CD8-positive, alpha-beta memory T cell (primary cell): ENCODE data around the gene FBXW11. TPM values are rescaled to one million over a fixed set of nuclear protein-coding genes. Genes with fewer than 3 reads are reported as not detected.

Experiments
- CTCF ChIA-PET: fragments of 350-600 bp; sonication (Branson Sonifier 250); formaldehyde crosslinking; loops from one replicate; lab custom pipeline; 2021; ENCODE audit warnings: antibody characterized with exemption; lab: Charles Lee
- POLR2A ChIA-PET: fragments of 350-600 bp; sonication (Branson Sonifier 250); formaldehyde crosslinking; loops from one replicate; lab custom pipeline; 2021; ENCODE audit warnings: antibody characterized with exemption; lab: Charles Lee
- DNase-seq, 5 donors: peaks; one replicate each; pipeline versions ENCODE4 v3.0.0 to v3.0.0-alpha.2; 2020 to 2022; ENCODE audit warnings: mixed read lengths in 1 of 5
- H3K27ac ChIP-seq: one replicate; pipeline ENCODE4 v1.7.0; 2013; ENCODE audit warnings: low read depth, mild to moderate bottlenecking, low read length, moderate library complexity
- H3K27me3 ChIP-seq: 2 replicates; pipeline ENCODE4 v1.7.0; 2013; ENCODE audit warnings: low read length, mild to moderate bottlenecking; ENCODE audit not compliant: insufficient read depth, poor library complexity, severe bottlenecking
- H3K36me3 ChIP-seq: 2 replicates; pipeline ENCODE4 v1.7.0; 2013; ENCODE audit warnings: mild to moderate bottlenecking, low read length, moderate library complexity; ENCODE audit not compliant: insufficient read depth
- H3K4me1 ChIP-seq: 2 replicates; pipeline ENCODE4 v1.7.0; 2013; ENCODE audit warnings: mild to moderate bottlenecking, low read length, moderate library complexity; ENCODE audit not compliant: insufficient read depth
- H3K4me3 ChIP-seq: 2 replicates; pipeline ENCODE4 v1.7.0; 2013; ENCODE audit warnings: mild to moderate bottlenecking, low read length
- H3K9me3 ChIP-seq: 2 replicates; pipeline ENCODE4 v1.7.0; 2013; ENCODE audit warnings: mild to moderate bottlenecking, low read length
- H3K27ac Mint-ChIP-seq, 8 donors: one replicate each; pipeline ENCODE4 v1.8.0; 2020 to 2021; ENCODE audit warnings: mixed read lengths in 8 of 8, mild to moderate bottlenecking in 6 of 8, inconsistent platforms in 3 of 8, moderate library complexity in 3 of 8
- H3K27me3 Mint-ChIP-seq, 2 donors: one replicate each; pipeline ENCODE4 v1.8.0; 2020 to 2021; ENCODE audit warnings: mixed read lengths in 2 of 2, mild to moderate bottlenecking in 1 of 2, moderate library complexity in 1 of 2
- H3K36me3 Mint-ChIP-seq, 3 donors: one replicate each; pipeline ENCODE4 v1.8.0; 2020 to 2021; ENCODE audit warnings: mixed read lengths in 3 of 3, inconsistent platforms in 1 of 3, mild to moderate bottlenecking in 1 of 3
- H3K4me1 Mint-ChIP-seq, 3 donors: one replicate each; pipeline ENCODE4 v1.8.0; 2020 to 2021; ENCODE audit warnings: mixed read lengths in 3 of 3, inconsistent platforms in 1 of 3, mild to moderate bottlenecking in 1 of 3
- H3K4me3 Mint-ChIP-seq, 7 donors: one replicate each; pipeline ENCODE4 v1.8.0; 2020 to 2021; ENCODE audit warnings: mixed read lengths in 7 of 7, mild to moderate bottlenecking in 6 of 7, moderate library complexity in 4 of 7, inconsistent platforms in 2 of 7
- H3K9me3 Mint-ChIP-seq, 5 donors: one replicate each; pipeline ENCODE4 v1.8.0; 2020 to 2022; ENCODE audit warnings: mixed read lengths in 5 of 5, mild to moderate bottlenecking in 3 of 5, moderate library complexity in 2 of 5, inconsistent platforms in 1 of 5
- polyA plus RNA-seq: library from polyadenylated mRNA; unstranded; fragments of 300-500 nt; fragmentation: Illumina TruSeq; gene quantifications from one replicate; pipeline ENCODE4 v1.2.3, GENCODE V29; 2021
- total RNA-seq, 2 experiments: library from RNA; stranded (reverse); gene quantifications; one replicate each; pipeline ENCODE4 v1.2.3, GENCODE V29; 2021

The FBXW11 gene
- total and polyA plus RNA-seq, 3 experiments from 2014 or later: 25.8 to 46.9 (median 44.7) TPM

DNA sequence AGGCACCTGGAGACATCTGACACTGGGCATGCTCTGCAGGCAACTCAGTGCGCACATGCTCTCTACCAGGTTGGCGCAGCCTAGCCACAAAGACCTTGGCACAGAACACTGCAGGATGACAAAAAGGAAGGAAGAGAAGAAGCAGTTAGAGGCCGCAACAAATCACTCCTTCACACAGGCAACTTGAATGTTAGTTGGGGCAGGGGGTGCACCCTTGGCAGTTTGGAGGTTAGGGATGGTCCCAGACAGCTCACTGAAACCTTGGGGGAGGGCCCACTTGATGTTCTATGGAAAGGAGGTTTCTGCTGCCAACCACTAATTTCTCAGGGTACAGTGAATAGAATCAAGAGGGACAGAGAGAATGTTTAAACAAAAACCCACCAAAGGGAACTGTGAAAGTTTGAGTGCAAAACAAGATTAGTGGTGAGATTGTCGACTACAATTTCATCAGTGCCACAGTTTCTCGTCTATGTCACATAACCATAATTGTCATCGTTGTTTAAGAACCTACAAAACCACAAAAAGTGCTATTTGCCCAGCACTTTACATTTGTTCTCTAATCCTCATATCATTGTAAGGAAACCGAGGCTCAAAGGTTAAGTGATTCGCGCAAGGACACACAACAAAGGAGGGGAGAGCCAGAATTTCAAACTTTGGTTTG lies 48.7 kb downstream of the FBXW11 start:
- H3K27ac ChIP-seq: no peak overlapping the region
- H3K27ac Mint-ChIP-seq: peak overlapping the region; percentile 65 to 96 (median 86)
- CTCF ChIA-PET: no interaction called here

DNA sequence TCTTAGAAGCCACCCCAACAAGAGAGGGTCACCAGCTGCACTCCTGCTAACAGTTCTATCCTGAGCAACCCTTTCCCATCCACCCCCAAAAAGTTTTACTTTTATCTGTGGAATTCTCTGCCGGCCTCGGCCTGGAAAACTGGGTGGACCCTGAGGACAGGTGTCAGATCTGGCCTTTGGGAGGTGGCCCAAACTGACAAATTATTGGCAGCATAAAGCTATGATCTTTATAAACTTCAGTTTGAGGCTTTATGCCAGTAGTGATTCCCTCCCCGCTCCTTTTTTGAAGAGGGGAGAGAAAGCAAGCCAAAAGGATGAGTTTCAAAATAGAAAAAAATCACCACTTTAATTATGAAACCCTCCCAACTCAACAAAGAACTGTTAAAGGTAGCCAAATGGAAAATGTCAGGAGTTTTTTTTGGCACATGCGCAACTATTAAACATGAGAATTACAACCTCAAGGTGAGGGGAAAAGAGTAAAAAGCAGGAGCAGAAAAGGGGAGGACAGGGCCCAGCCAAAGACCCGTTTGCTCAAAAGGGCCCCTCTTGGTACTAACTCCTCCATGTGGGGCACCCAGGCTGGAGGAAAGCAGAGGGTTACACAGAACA lies 49.4 kb downstream of the FBXW11 start:
- no peaks in the 10 kb centered on the region for H3K27me3 ChIP-seq
- POLR2A ChIA-PET: no interaction called here
- no peaks in the 10 kb centered on the region for H3K9me3 ChIP-seq
- no peak overlapping the region for H3K4me3 ChIP-seq
- Mint-ChIP-seq H3K27ac (peak overlapping the region; percentile 65 to 96 (median 86)), H3K4me1 (peaks cover 69 to 86% (median 77%) of the 10 kb centered on the region in 3 donors), H3K27me3 (no peaks in the 10 kb centered on the region), H3K4me3 (peak overlapping the region in 6 of 7 donors; percentile 52 to 74 (median 67)), H3K36me3 (peaks cover 0 to 4% (median 0%) of the 10 kb centered on the region in 3 donors), H3K9me3 (no peaks in the 10 kb centered on the region)
- H3K36me3 ChIP-seq: no peaks in the 10 kb centered on the region
- no peak overlapping the region for H3K27ac ChIP-seq
- no peak for DNase-seq
- CTCF ChIA-PET: no interaction called here
- peaks cover 38% of the 10 kb centered on the region for H3K4me1 ChIP-seq

More for the DNA sequence above, 48.7 kb downstream of the FBXW11 start:
- Mint-ChIP-seq H3K36me3 (peaks cover 0 to 4% (median 0%) of the 10 kb centered on the region in 3 donors), H3K9me3 (no peaks in the 10 kb centered on the region), H3K27me3 (no peaks in the 10 kb centered on the region), H3K4me1 (peaks cover 75 to 91% (median 84%) of the 10 kb centered on the region in 3 donors), H3K4me3 (peak overlapping the region; percentile 4 to 74 (median 66))
- Histone ChIP-seq H3K27me3 (no peaks in the 10 kb centered on the region), H3K9me3 (no peaks in the 10 kb centered on the region), H3K36me3 (no peaks in the 10 kb centered on the region), H3K4me3 (no peak overlapping the region), H3K4me1 (peaks cover 41% of the 10 kb centered on the region)
- peak; percentile 6 to 63 (median 55) for DNase-seq
- POLR2A ChIA-PET: no interaction called here

DNA sequence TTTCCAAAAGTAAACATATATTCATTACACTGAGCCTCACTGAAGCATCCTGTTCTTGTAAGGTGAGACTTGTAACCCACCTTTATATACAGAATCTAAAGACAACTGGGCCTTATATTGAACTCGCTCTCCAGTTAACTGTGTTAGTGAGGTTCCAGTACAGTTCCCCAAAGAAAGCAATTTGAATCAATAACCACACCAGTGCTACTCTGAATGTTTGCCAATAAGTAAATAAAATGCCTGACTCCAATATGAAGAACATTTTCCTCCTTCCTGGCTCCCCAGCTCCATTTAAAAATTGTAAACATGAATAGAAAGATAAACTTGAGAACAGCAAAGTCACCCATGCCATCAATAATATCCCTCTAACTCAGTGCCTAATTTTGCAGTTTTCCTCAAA lies 50.1 kb downstream of the FBXW11 start:
- ChIA-PET POLR2A (no interaction called here), CTCF (no interaction called here)
- Mint-ChIP-seq H3K27ac (peak overlapping the region in 7 of 8 donors; percentile 62 to 96 (median 80)), H3K4me3 (peak overlapping the region in 3 of 7 donors; percentile 2 to 24 (median 20)), H3K9me3 (no peaks in the 10 kb centered on the region), H3K36me3 (peaks cover 0 to 4% (median 0%) of the 10 kb centered on the region in 3 donors), H3K27me3 (no peaks in the 10 kb centered on the region), H3K4me1 (peaks cover 66 to 83% (median 70%) of the 10 kb centered on the region in 3 donors)
- no peak overlapping the region for H3K27ac ChIP-seq
- no peaks in the 10 kb centered on the region for H3K9me3 ChIP-seq
- no peaks in the 10 kb centered on the region for H3K36me3 ChIP-seq
- H3K4me3 ChIP-seq: no peak overlapping the region
- H3K27me3 ChIP-seq: no peaks in the 10 kb centered on the region
- peaks cover 38% of the 10 kb centered on the region for H3K4me1 ChIP-seq
- DNase-seq: no peak

DNA sequence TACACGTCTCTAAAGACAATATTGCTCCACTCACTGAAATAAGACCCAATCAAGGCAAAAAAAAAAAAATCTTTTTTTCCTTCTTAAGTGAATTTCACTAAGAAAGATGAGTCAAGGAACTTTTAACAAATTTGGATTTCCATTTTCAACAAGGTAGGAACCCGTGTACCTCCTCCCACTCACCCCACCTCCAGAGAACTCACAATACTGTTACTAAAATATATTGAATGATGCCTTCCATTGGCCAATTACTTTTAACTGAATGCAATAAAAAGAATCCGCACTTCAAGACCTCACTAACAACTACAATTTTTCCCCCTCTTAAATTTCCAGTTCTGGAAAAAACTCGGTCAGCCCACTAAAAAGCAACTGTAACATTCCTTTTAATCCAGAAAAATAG lies 50.7 kb downstream of the FBXW11 start:
- Mint-ChIP-seq H3K36me3 (peaks cover 0 to 4% (median 0%) of the 10 kb centered on the region in 3 donors), H3K4me1 (peaks cover 61 to 83% (median 64%) of the 10 kb centered on the region in 3 donors), H3K27ac (peak overlapping the region in 6 of 8 donors; percentile 34 to 80 (median 68)), H3K27me3 (no peaks in the 10 kb centered on the region), H3K9me3 (no peaks in the 10 kb centered on the region), H3K4me3 (no peak overlapping the region)
- ChIA-PET POLR2A (no interaction called here), CTCF (no interaction called here)
- H3K9me3 ChIP-seq: no peaks in the 10 kb centered on the region
- H3K27ac ChIP-seq: no peak overlapping the region
- no peaks in the 10 kb centered on the region for H3K36me3 ChIP-seq
- peaks cover 38% of the 10 kb centered on the region for H3K4me1 ChIP-seq
- no peak for DNase-seq
- no peaks in the 10 kb centered on the region for H3K27me3 ChIP-seq
- H3K4me3 ChIP-seq: no peak overlapping the region

DNA sequence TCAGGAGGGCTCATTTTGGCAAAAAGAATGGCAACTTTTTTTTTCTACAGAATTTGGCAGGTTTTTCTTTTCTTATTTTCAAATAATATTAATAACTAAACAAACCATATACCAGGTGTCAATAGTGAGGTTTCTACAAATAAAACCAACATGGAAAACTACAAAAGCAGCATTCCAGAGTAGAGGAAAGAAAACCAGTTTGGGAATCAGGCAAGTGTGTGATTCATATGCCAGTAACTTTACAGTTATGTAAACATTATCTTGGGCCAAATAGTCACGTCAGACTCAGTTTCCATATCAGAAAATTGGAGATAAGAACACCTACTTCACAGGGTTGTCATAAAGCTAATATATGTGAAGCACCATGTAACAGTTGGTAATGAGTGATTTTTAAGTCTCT lies 51.7 kb downstream of the FBXW11 start:
- no peaks in the 10 kb centered on the region for H3K9me3 ChIP-seq
- H3K4me3 ChIP-seq: no peak overlapping the region
- peaks cover 38% of the 10 kb centered on the region for H3K4me1 ChIP-seq
- Mint-ChIP-seq H3K4me3 (no peak overlapping the region), H3K27me3 (no peaks in the 10 kb centered on the region), H3K36me3 (peaks cover 0 to 1% (median 0%) of the 10 kb centered on the region in 3 donors), H3K9me3 (no peaks in the 10 kb centered on the region), H3K27ac (no peak overlapping the region), H3K4me1 (peaks cover 56 to 81% (median 61%) of the 10 kb centered on the region in 3 donors)
- ChIA-PET POLR2A (no interaction called here), CTCF (no interaction called here)
- H3K27me3 ChIP-seq: no peaks in the 10 kb centered on the region
- H3K27ac ChIP-seq: peak overlapping the region; percentile 35
- H3K36me3 ChIP-seq: no peaks in the 10 kb centered on the region
- no peak for DNase-seq

DNA sequence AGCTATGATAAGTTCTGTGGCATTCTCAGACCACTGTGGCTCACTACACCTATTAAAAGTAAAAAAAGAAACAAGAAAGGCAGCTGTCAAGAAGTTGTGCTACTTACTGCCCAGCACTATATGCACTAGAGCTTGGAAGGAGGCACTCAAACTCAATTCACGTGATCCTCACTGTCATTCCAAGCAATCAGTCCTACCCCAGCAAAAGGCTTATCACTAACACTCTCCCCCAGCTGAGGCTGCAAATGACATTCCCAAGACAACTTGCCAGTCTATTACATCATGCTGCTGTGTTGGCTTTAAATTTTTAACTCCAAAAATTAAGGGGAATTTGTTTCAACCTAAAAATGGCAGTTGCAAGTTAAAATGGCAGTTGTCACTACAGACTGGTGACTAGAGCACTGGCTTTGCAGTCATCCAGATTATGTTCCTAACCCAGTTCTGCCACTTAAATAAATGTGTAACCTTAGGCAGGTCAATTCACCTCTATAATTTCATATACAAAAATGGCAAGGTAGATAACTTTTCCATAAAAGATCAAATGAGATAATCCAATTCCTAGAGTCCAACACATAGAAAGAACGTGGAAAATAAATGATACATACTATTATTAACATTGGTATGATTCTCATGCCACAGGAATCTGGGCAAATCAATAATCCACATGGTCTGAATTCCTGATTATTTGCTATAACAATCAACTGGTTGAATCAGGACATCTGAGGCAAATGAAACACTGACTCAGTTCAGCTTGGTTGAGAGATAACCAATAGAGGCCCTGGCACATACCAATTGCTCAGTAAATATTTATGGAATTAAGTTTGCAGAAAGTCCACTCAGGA lies 52.4 kb downstream of the FBXW11 start:
- DNase-seq: no peak
- Histone ChIP-seq H3K27me3 (no peaks in the 10 kb centered on the region), H3K27ac (peak overlapping the region; percentile 35), H3K9me3 (no peaks in the 10 kb centered on the region), H3K36me3 (no peaks in the 10 kb centered on the region), H3K4me1 (peaks cover 34% of the 10 kb centered on the region), H3K4me3 (no peak overlapping the region)
- POLR2A ChIA-PET: no interaction called here
- H3K4me1 Mint-ChIP-seq: peaks cover 56 to 83% (median 64%) of the 10 kb centered on the region in 3 donors
- H3K4me3 Mint-ChIP-seq: no peak overlapping the region
- no peaks in the 10 kb centered on the region for H3K27me3 Mint-ChIP-seq
- CTCF ChIA-PET: interaction anchor here (1.2 kb wide), 2 partner anchors 42 to 52 kb away, joined by 3 read pairs; partner anchors contain the start of gene FBXW11
- H3K27ac Mint-ChIP-seq: peak overlapping the region in 5 of 8 donors; percentile 11 to 56 (median 51)
- no peaks in the 10 kb centered on the region for H3K9me3 Mint-ChIP-seq
- H3K36me3 Mint-ChIP-seq: no peaks in the 10 kb centered on the region

DNA sequence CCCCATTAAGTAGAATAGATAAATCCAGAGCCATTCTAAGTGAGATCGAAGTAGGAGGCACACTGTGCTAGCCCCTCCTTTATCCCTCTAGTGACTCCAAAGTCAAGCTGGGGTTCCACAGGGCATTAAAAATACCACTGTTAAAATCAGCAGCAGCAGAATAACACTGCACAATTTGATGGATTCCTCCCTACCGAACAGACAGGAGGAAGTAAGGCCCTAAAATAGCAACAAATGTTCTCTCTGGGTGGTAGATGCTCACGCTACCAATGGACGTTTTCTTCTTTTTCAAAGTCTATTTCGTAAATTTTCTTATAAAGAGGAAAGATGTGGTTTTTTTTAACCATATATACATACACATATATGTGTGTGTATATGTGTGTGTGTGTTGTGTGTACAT lies 54.4 kb downstream of the FBXW11 start:
- no peaks in the 10 kb centered on the region for H3K9me3 Mint-ChIP-seq
- H3K27ac ChIP-seq: no peak overlapping the region
- no peak overlapping the region for H3K27ac Mint-ChIP-seq
- no peaks in the 10 kb centered on the region for H3K27me3 ChIP-seq
- no peak overlapping the region for H3K4me3 Mint-ChIP-seq
- no peak for DNase-seq
- no peaks in the 10 kb centered on the region for H3K27me3 Mint-ChIP-seq
- H3K9me3 ChIP-seq: no peaks in the 10 kb centered on the region
- peaks cover 42 to 73% (median 52%) of the 10 kb centered on the region in 3 donors for H3K4me1 Mint-ChIP-seq
- peaks cover 0 to 1% (median 0%) of the 10 kb centered on the region in 3 donors for H3K36me3 Mint-ChIP-seq
- no peaks in the 10 kb centered on the region for H3K36me3 ChIP-seq
- CTCF ChIA-PET: interaction anchor here (1.8 kb wide), 1 partner anchor 10 kb away, joined by 4 read pairs; no protein-coding TSS in a partner anchor
- peaks cover 14% of the 10 kb centered on the region for H3K4me1 ChIP-seq
- H3K4me3 ChIP-seq: no peak overlapping the region
- POLR2A ChIA-PET: interaction anchor here (0.6 kb wide), 1 partner anchor 272 kb away, joined by 6 read pairs; no protein-coding TSS in a partner anchor
